SK-MEL-5 (cell line): ENCODE measurements around the gene ATAD2B. TPM values are rescaled to one million over a fixed set of nuclear protein-coding genes. Genes with fewer than 3 reads are reported as not detected.
"Not testable (repeated sequence)": the region's sequence is repeated elsewhere in the genome, so short reads cannot be mapped to it uniquely, and the experiment has no call there.

Experiments used
- DNase-seq: peaks from one replicate; pipeline ENCODE4 v3.0.0-alpha.2; 2016; ENCODE audit warnings: low read depth, low spot score
- in situ Hi-C: cut with HindIII; loops from 2 replicates; pipeline ENCODE4 v1.10.0; 2016; ENCODE audit warnings: low sequenced_read_pairs, high pct_unique_total_duplicates, low pct_unique_long_range_greater_than_20kb
- total RNA-seq: library from RNA; depleted of rRNA; stranded (reverse); fragments of >200 nt; shearing (Covaris generic); gene quantifications from 2 replicates; pipeline ENCODE4 v1.2.3, GENCODE V29; 2014

The ATAD2B gene
- total RNA-seq, 1 experiment from 2014 or later: 8.9 TPM

DNA sequence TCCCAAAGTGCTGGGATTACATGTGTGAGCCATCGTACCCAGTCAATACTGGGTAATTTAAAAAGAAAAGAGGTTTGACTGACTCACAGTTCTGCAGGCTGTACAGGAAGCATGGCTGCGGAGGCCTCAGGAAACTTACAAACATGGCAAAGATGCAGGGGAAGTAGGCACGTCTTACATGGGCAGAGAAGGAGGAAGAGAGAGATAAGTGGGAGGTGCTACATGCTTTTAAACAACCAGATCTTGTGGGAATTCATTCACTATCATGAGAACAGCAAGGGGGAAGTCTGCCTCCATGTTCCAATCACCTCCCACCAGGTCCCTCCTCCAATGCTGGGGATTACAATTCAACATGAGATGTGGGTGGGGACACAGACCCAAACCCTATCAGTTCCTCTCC lies 192.5 kb downstream of the ATAD2B start:
- no peak for DNase-seq
- in situ Hi-C loops: no loop called here

DNA sequence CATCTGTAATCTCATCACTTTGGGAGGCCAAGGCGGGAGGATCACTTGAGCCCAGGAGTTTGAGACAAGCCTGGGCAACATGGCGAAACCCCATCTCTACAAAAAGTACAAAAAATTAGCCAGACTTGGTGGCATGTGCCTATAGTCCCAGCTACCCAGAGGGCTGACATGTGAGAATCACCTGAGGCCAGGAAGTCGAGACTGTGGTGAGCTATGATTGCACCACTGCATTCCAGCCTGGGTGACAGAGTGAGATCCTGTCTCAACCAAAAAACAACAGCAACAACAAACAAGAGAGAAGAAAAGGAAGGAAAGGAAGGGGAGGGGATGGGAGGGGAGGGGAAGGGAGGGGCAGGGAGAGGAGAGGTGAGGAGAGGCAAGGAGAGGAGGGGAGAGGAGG lies 203.9 kb downstream of the ATAD2B start:
- in situ Hi-C loops, DNase-seq: not testable (repeated sequence)

DNA sequence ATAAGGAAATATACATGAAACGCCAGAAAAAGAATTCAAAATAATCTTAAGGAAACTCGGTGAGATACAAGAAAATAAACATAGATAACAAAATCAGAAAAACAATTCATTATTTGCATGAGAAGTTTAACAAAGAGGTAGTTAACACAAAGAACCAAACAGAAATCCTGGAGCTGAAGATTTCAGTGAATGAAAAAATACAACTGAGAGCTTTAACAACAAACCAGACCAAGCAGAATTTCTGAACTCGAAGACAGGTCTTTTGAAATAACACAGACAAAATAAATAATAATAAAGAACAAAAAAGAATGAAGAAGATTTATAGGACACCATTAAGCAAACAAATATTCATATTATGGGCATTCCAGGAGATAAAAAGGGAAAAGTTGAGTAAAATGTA lies 204.7 kb downstream of the ATAD2B start:
- in situ Hi-C loops: no loop called here
- no peak for DNase-seq

DNA sequence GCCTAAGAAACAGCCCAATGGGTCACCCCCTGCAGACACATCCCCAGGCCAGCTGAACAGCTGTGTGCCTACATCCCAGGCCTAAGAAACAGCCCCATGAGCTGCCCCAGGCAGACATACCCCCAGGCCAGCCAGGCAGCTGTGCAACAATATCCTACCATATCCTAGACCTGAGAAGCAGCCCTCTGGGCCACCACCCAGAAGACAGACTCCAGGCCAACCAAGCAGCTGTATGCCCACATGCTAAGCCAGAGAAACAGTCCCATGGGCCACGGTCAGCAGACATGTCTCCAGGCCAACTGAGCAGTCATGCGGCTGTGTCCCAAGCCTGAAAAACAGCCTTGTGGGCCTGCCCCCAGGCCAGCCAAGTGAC lies 205.5 kb downstream of the ATAD2B start:
- in situ Hi-C loops: no loop called here
- no peak for DNase-seq

DNA sequence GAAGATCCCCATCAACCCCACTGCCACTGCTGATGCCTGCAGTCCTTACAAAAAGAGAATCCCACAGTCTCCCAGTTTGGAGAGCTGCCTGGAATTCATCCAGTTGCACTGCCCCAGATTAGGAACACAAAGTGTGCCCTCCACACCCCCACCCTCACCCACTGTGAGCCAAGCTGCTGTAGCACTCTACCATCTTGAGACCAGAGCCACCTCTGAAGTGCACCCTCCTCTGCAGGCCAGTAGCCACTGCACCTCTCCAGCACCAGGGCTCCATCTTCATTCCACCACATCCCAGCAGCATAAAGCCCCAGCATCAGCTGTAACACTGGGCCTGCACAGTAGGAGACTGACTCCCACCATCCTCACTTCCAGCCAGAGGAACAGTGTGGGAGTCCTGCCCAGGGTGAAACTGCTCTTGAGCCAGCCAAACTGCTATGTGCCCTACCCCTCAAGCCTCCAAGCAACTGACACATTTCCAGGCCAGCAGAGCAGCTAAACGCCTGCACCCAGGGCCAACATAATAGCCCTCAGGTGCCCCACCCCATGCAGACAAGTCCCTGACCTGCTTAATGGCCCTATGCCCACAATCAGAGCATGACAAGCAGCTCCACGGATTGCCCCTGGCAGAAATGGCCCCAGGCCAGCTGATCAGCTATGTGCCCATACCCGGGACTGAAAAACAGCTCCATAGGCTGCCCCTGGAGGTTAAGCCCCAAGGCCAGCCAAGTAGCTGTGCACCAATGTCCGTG lies 206.0 kb downstream of the ATAD2B start:
- no peak for DNase-seq
- in situ Hi-C loops: no loop called here

DNA sequence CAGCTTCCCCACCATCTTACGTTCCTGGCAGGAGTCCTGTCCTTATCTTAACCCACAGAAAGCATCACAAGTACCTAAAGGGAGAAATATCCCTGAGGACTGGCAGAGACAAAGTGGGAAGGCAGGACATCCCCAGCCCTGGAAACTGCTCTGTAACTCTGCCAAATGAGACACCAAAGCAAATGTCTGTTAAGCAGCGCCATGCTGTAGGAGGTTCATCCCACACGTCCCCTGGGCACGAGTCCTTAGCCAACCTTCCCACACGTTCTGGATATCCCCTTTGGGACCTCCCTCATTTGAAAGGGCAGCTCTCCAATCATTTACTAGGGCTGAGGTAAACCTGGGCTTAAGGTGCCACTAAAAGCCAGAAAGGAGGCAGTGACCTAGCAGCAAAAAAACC lies 207.2 kb downstream of the ATAD2B start:
- no peak for DNase-seq

DNA sequence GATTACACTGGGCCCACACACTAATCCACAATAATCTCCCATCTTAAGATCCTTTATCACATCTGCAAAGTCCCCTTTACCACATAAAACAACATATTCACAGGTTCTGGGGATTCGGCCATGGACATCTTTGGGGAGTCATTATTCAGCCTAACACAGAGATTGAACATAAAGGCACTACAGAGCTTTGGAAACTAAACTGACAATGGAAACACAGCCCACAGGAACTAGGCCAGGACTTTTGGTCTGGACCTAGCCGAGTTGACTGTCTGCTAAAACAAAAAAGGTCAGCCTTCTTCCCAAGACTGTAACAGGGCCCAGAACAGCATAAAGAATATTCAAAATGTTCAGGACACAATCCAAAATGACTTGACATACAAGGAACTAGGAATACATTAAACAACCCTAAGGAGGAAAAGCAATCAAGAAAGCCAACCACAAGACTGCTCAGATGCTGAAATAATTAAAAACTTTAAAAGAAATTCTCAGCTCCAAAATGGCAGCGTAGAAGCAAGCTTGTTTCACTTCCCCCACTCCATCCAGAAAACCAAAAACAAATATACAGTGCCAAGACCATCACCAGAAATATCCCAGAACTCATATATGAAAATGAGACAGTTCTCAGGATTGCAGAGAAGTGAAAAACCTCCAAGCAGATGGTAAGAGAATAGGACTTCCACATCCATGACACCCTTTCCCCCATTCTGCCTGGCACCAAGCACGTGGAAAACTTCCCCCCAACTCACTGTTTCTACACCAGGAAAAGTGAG lies 207.8 kb downstream of the ATAD2B start:
- in situ Hi-C loops: no loop called here
- no peak for DNase-seq

More for the DNA sequence above, 207.2 kb downstream of the ATAD2B start:
- in situ Hi-C loops: no loop called here

DNA sequence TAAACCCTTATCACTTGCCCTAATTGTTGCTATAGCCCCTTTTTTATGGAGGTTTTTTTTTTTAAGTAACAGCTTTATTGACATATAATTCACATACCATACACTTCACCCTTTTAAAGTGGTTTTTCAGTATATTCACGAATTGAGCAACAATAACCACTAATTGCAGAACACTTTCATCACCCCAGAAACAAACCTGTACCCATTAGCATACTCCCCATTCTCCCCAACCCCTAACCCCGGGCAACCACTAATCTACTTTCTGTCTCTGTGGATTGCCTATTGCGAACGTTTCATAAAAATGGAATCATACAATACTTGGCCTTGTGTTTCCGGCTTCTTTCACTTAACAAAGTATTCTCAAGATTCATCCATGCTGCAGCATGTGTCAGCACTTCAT lies 213.6 kb downstream of the ATAD2B start:
- in situ Hi-C loops: no loop called here
- no peak for DNase-seq

DNA sequence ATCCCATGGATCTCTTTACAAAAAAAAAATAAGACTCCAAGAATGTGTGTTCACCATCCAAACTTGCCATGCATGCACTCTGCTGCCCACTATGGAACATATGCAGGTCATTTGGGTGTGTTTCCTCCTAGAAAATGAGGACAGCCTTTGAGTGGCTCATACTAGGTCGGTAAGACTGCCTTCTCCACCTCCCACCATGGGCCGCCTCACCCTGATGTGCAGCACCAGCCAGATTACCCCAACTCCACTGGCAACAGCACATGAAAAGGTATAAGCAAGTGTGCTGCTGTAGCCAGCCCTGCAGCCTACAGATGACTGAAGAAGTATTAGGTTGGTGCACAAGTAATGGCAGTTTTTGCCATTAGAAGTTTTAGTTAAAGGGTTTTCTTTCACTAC lies 214.2 kb downstream of the ATAD2B start:
- in situ Hi-C loops: no loop called here
- DNase-seq: no peak

DNA sequence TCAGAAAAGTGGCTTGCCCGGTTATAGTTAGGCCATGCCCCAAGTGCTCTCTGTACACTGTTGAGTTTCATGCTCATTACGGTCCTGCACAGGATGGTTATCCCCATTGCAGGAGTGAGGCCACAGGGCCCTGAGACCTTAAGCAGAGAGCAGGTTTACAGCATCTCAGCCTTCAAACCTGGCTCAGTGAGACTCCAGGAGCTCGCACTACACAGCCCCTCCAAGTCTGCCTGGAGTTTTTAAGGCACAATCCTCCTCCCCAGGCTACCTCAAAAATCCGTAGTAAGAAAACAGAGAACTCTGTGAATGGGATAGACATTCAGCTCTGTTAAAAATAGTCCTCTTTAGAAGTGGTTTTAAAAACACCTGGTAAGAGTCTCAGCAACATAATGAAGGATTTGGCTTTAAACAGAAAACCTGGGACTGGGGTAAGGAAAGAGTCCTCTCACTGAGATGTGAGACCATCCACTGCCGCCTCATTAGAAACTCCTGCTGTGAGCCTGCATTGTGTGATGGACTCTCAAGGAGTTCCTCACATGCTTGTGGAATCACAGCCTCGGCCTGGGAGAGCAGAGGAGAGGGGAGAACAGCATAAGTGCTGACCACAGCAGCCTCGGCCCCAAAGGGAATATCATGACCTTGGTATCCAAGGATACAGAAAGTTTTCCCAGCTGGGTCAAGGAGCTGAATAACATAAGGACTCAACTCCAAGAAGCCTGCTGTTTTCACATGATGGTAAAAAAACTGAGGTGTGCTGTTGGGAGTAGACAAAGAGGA lies 214.8 kb downstream of the ATAD2B start:
- in situ Hi-C loops: no loop called here
- no peak for DNase-seq

DNA sequence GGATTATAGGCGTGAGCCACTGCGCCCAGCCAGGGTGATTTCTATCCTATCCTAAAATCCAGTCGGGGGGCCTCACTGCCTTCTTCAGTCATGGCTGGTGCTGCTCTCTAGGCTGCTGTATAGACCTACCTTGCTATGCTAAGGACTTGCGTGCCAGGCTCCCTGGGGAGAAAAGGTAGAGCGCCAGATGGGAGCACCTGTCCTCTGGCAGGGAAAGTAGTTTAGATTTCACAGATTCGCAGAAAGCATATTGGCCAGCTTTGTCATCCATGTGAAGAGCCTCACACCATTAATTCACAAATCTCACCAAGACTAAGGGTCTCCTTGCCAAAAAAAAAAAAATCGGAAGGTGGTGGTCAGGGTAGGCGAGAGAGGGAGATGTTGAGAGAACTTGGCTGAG lies 217.6 kb downstream of the ATAD2B start:
- in situ Hi-C loops: no loop called here
- DNase-seq: no peak

DNA sequence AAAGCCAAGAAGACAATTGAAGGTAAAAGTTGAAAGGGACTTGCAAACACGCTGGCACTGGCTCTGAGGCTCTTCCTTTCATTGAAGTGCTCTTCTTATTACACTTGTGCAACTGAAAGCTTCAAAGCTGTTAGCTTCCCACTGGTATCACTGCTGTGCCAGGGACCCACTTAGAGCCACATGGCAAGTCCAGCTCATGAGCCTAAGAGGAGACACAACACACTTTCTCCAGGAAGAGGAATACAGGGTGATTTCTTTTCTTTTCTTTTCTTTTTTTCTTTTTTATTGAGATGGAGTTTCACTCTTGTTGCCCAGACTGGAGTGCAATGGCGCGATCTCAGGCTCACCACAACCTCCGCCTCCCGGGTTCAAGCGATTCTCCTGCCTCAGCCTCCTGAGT lies 218.2 kb downstream of the ATAD2B start:
- no peak for DNase-seq
- in situ Hi-C loops: no loop called here

DNA sequence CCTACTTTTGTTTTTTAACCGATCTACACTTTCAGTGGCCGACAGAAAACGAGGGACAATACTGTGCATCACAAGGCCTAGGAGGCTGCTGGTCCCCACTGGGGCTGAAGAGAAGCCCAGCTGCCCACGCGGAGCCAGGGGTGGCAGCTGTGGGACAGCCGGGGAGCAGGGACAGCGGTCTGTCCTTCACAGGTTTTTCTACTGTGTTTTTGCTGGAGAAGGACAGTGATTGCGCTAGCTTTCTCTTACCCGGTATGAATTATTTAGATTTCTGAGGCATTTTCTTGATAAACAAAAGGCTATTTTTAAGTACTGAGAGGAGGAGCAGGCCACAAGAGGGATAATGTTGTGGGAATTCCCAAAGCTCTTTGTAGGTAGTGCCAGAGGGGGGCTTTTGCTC lies 219.8 kb downstream of the ATAD2B start:
- in situ Hi-C loops: no loop called here
- DNase-seq: no peak

DNA sequence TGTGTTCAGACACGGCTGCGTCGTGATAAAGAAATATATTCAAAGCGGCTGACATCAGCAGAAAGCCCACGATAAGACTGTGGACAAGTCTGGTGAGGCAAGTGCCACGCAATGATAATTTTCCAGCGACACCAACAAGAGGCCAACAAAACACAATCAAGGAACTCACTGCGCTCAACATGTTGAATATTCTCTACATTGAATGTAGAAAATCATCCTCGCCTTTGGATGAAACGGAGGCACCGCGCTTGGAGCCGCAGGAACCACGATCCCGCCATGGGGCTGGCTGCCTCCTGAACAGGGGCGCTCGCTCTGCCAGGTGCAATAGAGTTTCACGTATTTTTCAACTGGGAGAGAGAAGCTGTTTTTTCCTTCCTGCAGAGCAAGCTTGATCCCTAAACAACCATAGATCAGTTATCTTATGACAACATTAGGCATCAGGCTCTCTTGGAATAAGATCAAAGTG lies 220.3 kb downstream of the ATAD2B start:
- in situ Hi-C loops: no loop called here
- no peak for DNase-seq

DNA sequence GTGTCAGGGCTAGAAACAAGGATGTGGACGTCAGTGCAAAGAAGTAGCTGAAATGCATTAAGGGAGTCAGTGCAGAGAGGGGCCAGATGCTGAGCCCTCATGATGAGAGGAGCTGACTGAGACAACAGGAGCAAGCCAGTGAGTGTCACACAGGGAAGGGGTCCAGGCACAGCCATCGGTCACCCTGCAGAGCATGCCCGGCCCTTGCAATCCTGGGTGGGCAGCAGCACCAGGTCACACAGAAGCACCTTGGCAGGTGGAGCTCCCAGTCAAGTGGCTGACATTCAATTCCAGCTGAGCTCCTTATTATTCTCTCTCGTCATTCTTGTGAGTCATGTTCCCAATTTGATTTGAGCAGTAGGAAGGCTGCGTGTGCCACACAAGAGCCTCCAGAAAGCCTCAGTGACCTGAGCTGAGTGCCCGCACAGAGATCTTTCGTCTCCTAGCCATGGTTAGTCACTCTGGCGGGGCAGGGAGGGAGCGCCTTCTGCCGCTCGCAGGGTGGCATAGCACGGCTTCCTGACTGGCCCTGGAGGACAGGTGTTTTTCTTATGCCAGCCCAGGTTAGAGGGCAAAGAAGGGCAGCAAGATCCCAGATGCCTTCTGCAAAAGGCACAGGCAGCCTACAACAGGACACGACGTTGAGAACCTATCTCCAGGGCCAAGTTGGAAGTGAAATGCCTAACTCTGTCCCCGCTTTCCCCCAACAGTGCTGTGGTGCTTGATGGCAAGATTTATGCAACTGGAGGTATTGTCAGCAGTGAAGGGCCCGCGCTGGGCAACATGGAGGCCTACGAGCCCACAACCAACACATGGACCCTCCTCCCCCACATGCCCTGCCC lies 220.9 kb downstream of the ATAD2B start:
- DNase-seq: no peak
- in situ Hi-C loops: no loop called here

DNA sequence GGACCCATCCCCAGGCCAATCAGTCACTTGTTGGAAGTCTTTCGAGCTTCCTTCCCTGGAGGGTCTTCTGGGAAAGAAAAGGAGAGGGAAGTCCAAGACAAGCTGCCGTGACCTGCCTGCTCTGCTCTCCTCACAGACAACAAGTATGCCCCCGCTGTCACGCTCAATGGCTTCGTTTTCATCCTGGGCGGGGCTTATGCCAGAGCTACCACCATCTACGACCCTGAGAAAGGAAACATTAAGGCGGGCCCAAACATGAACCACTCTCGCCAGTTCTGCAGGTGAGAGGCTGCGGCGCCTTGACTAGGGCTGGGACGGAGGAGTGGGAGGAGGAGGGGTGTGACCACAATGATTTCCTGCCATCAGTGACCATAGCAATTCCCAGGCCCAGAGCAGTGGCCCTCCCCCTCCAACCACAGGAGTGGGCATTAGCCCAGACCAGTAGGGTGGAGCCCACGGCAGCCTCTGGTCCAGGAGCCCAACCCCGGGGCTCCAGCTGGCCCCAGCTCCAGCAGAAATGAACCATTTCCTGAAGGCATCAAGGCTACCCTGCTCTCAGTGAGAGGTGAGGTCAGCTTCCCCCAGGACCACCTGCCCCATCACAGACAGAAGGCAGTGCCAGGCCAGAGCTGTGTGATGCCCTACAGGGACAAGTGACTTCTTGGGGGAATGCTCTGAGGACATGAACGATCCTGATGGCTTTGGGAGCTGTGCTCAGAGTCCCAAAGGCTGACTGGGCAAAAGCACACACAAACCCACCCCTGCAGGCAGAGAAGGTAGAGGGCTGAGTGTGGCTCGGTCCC lies 223.1 kb downstream of the ATAD2B start:
- in situ Hi-C loops: no loop called here

DNA sequence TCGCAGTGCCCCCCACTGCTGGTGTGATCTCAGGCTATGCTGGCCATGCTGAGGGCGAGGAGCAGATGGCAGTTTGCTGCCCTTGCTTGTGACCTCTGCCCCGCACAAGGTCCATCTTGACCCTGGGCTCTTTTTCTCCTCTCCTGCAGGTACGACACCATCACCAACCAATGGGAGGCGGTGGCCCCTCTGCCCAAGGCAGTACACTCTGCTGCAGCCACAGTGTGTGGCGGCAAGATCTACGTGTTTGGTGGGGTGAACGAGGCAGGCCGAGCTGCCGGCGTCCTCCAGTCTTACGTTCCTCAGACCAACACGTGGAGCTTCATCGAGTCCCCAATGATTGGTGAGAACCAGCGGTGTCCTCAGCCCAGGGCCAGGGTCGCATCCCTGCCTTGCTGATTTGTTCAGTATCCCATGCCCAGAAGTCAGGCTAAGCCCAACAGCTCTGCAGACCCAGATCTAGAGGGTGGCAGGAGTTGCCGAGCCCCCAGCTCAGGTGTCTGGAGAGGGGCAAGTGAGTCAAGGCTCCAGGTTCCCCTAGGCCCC lies 223.8 kb downstream of the ATAD2B start:
- no peak for DNase-seq
- in situ Hi-C loops: no loop called here

More for the DNA sequence above, 223.1 kb downstream of the ATAD2B start:
- DNase-seq: no peak
